ENCODE data around the gene NOC2L. TPM values are rescaled to one million over a fixed set of nuclear protein-coding genes. Genes with fewer than 3 reads are reported as not detected.
"Not testable (repeated sequence)": the region's sequence is repeated elsewhere in the genome, so short reads cannot be mapped to it uniquely, and the experiment has no call there.

The NOC2L gene
- total RNA-seq, 2 donors from 2014 or later: 72.7 to 90.0 TPM

DNA sequence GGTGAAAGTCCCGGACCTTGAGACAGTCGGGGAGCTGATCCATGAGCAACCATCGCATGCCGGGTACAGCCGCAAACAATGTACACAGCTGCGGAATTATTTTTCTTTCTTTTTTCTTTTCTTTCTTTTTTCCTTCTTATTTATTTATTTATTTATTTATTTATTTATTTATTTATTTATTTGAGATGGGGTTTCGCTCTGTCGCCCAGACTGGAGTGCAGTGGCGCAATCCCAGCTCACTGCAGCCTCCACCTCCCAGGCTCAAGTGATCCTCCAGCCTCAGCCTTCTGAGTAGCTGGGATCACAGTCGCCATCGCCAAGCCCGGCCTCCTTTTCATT lies 25.4 kb upstream of the NOC2L start:
- H3K27ac Mint-ChIP-seq: no peak overlapping the region
- H3K9me3 Mint-ChIP-seq: no peaks in the 10 kb centered on the region
- no peak overlapping the region for H3K4me3 Mint-ChIP-seq
- DNase-seq (no peak), ATAC-seq (replicated peaks in 1 of 2) (no peak)
- H3K36me3 Mint-ChIP-seq (ENCODE audit: insufficient read depth in 2 of 2): peaks cover 0 to 2% of the 10 kb centered on the region in 2 donors
- H3K4me1 Mint-ChIP-seq (ENCODE audit: low read depth): peaks cover 5% of the 10 kb centered on the region
- H3K27me3 Mint-ChIP-seq (ENCODE audit: low read depth): peaks cover 22% of the 10 kb centered on the region

DNA sequence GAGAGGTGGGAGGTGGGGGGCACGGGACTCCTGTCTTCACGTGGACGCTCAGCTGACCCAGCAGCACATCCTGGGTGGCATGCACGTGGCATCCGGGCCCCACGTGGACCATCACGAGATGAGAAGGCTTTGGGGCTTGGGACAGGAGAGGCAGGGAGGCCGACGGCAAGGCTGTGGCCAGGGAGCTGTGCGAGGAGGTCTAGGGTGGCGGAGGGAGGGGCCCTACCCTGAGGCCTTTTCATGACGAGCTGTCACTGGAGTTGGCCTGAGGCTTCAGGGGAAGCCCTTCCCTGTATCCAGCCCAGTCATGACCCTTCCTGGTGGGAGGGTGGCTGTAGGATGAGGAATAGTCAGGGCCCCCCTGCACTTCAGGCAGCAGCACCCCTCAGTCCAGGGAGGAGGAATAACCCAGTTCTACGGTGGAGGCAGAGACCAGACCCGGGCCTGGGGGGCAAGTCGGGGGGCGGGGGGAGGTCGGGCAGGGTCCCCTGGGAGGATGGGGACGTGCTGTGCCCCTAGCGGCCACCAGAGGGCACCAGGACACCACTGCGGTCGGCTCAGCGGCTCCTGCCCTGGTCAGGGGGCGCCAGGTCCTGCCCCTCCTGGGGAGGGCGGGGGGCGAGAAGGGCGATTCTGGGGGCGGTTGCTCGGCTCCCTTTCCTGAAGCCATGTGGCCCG lies 24.9 kb upstream of the NOC2L start:
- H3K4me3 Mint-ChIP-seq: no peak overlapping the region
- H3K27me3 Mint-ChIP-seq (ENCODE audit: low read depth): peaks cover 17% of the 10 kb centered on the region
- DNase-seq (peak; percentile 70 to 74), ATAC-seq (replicated peaks in 1 of 2) (peak; percentile 83 to 87)
- H3K9me3 Mint-ChIP-seq: no peaks in the 10 kb centered on the region
- H3K36me3 Mint-ChIP-seq (ENCODE audit: insufficient read depth in 2 of 2): no peaks in the 10 kb centered on the region
- H3K27ac Mint-ChIP-seq: no peak overlapping the region
- peaks cover under 1% of the 10 kb centered on the region for H3K4me1 Mint-ChIP-seq (ENCODE audit: low read depth)

DNA sequence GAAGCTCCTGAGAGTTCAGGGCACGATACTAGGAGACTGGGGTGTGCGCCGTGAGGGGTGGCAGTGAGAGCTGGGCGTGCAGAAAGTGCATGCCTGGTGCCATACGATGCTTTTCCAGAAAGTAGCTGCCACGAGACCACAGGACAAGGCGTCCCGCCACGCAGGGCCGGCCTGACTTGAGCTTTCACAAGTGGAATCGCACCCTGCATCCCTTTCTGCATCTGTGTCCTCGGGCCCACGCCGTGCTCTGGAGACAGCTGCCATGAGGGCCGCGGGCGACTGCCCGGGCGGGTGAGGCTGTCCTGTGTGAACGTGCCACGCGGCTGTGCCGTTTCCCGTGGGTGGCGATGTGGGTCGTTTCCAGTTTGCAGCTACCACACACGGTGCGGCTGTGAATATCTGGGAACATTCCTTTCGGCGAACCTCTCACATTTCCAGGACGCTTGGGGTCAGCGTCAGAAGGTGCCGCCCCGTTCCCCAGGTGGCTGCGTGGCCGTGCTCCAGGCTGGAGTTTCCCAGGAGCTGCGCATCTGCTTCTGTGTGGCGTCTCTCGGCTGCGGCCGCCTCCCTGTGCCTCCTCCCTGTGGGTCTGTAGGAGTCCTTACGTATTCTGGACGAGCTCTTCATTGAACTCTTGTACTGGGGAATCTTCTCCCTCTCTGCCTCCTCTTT lies 23.8 kb upstream of the NOC2L start:
- no peaks in the 10 kb centered on the region for H3K9me3 Mint-ChIP-seq
- no peaks in the 10 kb centered on the region for H3K36me3 Mint-ChIP-seq (ENCODE audit: insufficient read depth in 2 of 2)
- peaks cover 10% of the 10 kb centered on the region for H3K27me3 Mint-ChIP-seq (ENCODE audit: low read depth)
- no peak overlapping the region for H3K27ac Mint-ChIP-seq
- DNase-seq (no peak), ATAC-seq (replicated peaks in 1 of 2) (no peak)
- H3K4me1 Mint-ChIP-seq (ENCODE audit: low read depth): no peaks in the 10 kb centered on the region
- H3K4me3 Mint-ChIP-seq: no peak overlapping the region

DNA sequence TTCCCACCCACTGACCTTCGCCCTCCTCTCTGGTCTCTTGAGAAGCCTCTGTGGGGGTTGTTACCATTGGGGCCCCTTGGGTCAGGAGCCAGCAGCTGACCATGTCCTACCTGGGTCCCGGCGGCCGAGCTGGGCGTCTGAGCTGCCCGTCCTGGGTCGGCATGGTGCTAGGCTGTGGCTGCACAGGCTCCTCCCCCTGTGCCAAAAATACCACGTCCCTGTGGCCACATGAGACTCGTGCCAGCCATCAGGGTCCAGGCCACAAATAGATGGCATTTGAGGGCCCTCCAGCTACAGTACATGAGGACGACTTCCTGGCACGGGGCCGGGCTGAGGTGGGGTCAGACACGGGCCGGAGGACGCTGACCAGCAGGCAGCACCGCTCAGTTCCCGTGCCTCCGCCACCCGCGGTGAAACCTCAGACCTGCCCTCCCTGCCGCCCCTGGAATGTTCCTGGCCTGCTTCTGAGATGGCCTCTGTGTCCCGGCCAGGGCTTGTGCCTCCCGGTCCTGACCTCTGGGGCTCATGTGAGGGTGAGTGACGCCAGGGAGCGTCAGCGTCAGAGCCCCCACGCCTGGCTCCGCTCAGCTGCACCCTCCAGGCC lies 23.0 kb upstream of the NOC2L start, which contains the start of gene PERM1:
Gene PERM1, minus strand, starts transcription at position 139 of the 604 bp plus-strand sequence. CDS start 1,064 bp downstream, outside the sequence.
- Mint-ChIP-seq H3K27me3 (ENCODE audit: low read depth) (peaks cover 10% of the 10 kb centered on the region), H3K27ac (no peak within 1 kb of the TSS), H3K9me3 (no peaks in the 10 kb centered on the region), H3K4me1 (ENCODE audit: low read depth) (no peaks in the 10 kb centered on the region), H3K4me3 (no peak within 1 kb of the TSS), H3K36me3 (ENCODE audit: insufficient read depth in 2 of 2) (no peaks in the 10 kb centered on the region)
- no peak for ATAC-seq (replicated peaks in 1 of 2)
- DNase-seq: no peak

DNA sequence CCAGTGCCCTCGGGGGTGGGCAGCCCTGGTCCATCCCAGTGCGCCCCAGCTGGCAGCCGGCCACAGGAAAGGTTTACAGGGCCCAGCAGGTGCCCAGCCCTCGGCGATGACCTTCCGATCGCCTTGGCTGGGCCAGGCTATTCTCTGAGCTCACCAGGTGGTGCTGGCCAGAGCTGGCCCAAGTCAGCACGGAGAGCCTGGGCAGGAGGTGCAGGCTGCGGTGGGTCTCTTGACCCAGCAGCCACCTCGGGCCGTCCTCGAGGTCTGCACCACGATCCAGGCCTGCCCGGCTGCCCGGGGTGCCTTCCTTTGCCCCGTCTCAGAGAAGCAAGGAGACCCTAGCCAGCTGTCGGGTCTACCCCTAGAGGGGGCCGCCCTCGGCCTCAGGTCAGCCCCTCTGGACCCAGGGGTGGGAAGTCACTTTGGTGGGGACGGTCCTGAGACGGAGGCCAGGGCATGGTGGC lies 22.5 kb upstream of the NOC2L start:
- H3K9me3 Mint-ChIP-seq: no peaks in the 10 kb centered on the region

DNA sequence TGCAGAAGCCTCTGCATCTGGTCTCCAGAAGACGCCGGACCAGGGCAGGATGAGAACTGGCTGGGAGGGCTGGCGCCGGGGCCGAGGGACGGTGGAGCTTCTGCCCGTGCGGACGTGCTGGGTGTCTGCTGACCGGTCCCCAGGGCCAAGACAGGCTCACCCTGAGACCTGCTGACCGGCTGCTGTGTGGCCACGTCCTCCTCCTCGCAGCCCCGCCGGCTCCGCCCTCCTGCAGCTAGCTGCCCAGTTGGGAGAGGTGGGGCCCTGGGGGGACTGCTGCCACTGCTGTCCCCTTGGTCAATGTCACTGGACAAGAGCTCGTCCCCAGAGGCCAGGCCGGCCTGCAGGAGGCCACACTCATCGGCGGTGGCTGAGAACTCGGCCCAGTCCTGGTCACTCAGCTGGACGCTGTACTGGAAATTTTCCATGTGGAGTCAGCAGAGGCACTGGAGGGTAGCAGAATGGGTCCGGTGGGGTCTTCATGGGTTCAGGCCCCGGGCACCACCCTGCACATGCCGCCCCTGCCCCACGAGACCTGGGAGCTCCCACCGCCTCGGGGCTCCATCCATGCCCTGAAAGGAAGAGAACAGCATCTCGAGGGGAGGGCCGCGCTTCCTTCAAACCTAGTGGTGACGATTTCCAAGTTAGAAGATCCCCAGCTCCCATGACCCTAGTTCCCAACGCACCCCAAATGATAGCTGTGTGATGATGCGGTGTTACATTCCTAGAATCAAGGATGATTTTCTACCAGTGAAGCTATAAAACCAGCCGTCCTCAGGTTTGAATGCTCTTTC lies 21.7 kb upstream of the NOC2L start:
- H3K4me1 Mint-ChIP-seq (ENCODE audit: low read depth): no peaks in the 10 kb centered on the region
- DNase-seq: no peak
- peaks cover 12% of the 10 kb centered on the region for H3K27me3 Mint-ChIP-seq (ENCODE audit: low read depth)
- H3K27ac Mint-ChIP-seq: no peak overlapping the region
- no peaks in the 10 kb centered on the region for H3K36me3 Mint-ChIP-seq (ENCODE audit: insufficient read depth in 2 of 2)
- ATAC-seq (replicated peaks in 1 of 2): no peak
- no peaks in the 10 kb centered on the region for H3K9me3 Mint-ChIP-seq
- H3K4me3 Mint-ChIP-seq: no peak overlapping the region

More for the DNA sequence above, 22.5 kb upstream of the NOC2L start:
- Mint-ChIP-seq H3K36me3 (ENCODE audit: insufficient read depth in 2 of 2) (no peaks in the 10 kb centered on the region), H3K4me1 (ENCODE audit: low read depth) (no peaks in the 10 kb centered on the region), H3K4me3 (no peak overlapping the region), H3K27ac (no peak overlapping the region), H3K27me3 (ENCODE audit: low read depth) (peaks cover 10% of the 10 kb centered on the region)
- DNase-seq: no peak
- ATAC-seq (replicated peaks in 1 of 2): no peak

DNA sequence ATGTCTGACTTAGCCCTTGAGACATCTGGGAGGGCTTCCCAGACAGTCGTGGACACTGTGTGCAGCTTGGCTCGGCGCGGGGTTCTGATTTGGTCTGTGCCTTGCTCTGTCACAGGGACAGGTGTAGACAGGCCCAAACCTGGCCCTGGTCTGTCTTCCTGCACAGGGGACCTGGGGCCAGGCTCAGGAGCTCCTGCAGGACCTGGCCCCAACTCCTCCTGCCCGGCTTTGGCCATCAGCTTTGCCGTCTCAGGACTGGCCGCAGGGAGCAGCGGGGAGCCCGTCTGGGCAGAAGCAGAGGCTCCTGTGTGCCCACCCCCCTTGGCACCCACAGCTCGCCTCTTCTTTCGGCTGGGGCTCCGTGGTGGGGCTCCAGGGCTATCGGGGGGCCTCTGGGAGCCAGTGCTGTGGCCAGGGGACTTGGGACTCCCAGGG lies 21.1 kb upstream of the NOC2L start:
- Mint-ChIP-seq H3K4me3 (no peak overlapping the region), H3K36me3 (ENCODE audit: insufficient read depth in 2 of 2) (no peaks in the 10 kb centered on the region), H3K27ac (no peak overlapping the region), H3K9me3 (no peaks in the 10 kb centered on the region), H3K27me3 (ENCODE audit: low read depth) (peaks cover 18% of the 10 kb centered on the region), H3K4me1 (ENCODE audit: low read depth) (no peaks in the 10 kb centered on the region)
- no peak for DNase-seq
- no peak for ATAC-seq (replicated peaks in 1 of 2)

DNA sequence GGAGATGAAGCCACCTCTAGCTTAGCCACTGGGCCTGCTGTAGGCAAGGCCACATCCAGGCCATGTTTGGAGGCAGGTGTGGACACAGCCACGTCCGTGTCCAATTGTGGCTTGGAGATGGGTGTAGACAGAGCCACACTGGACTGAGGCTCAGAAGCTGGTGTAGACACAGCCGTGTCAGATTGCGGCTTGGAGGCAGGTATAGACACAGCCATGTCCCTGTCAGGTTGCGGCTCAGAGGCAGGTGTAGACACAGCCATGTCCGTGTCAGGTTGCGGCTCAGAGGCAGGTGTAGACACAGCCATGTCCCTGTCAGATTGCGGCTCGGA lies 20.7 kb upstream of the NOC2L start:
- H3K9me3 Mint-ChIP-seq: no peaks in the 10 kb centered on the region
- DNase-seq: no peak
- H3K27me3 Mint-ChIP-seq (ENCODE audit: low read depth): peaks cover 23% of the 10 kb centered on the region

DNA sequence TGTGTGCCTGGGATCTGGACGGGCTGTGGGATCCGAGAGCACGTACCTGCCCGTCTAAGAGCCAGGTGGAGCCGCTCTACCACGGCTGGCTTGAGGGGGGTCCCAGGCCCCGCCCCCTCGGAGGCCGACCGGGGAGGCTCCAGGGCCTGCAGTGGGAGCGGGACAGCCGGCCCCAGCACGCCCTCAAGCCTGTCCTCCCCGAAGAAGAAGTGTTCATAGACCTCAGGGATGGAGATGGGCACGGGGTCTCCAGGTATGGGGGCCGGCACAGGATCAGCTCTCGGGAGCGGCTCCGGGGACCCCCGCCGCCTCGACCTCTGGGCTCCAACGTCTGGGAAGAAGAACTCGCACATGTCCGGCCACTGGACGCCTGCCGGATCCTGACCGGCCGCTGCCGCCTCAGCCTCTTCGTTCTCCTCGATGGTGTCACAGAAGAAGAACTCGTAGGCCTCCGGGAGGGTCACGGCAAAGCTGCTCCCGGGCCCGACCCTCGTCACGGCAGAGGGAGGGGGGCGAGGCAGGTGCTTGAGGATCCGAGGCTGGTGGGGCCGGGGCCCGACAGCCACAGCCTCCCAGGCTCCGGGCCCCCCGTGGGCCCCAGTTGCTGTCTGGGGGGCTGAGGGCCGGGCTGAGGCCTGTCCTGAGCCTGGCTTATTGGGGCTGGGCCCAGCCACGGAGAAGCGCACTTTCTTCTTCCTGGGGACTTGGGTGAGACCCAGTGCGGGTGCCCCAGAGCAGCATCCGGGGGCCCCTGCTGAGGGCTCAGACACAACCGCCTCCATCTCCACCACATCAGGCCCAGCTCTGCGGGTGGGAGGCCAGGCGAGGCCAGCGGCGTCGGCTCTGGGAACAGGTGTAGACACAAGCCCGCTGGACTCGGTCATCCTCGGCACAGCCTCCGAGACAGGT lies 20.0 kb upstream of the NOC2L start:
- H3K9me3 Mint-ChIP-seq: no peaks in the 10 kb centered on the region
- no peak overlapping the region for H3K27ac Mint-ChIP-seq
- no peak for DNase-seq
- H3K4me3 Mint-ChIP-seq: no peak overlapping the region
- no peak for ATAC-seq (replicated peaks in 1 of 2)
- no peaks in the 10 kb centered on the region for H3K36me3 Mint-ChIP-seq (ENCODE audit: insufficient read depth in 2 of 2)
- no peaks in the 10 kb centered on the region for H3K4me1 Mint-ChIP-seq (ENCODE audit: low read depth)
- peaks cover 24% of the 10 kb centered on the region for H3K27me3 Mint-ChIP-seq (ENCODE audit: low read depth)

More for the DNA sequence above, 20.7 kb upstream of the NOC2L start:
- H3K4me1 Mint-ChIP-seq (ENCODE audit: low read depth): no peaks in the 10 kb centered on the region
- no peak overlapping the region for H3K27ac Mint-ChIP-seq
- ATAC-seq (replicated peaks in 1 of 2): no peak
- H3K4me3 Mint-ChIP-seq: no peak overlapping the region
- H3K36me3 Mint-ChIP-seq (ENCODE audit: insufficient read depth in 2 of 2): no peaks in the 10 kb centered on the region

DNA sequence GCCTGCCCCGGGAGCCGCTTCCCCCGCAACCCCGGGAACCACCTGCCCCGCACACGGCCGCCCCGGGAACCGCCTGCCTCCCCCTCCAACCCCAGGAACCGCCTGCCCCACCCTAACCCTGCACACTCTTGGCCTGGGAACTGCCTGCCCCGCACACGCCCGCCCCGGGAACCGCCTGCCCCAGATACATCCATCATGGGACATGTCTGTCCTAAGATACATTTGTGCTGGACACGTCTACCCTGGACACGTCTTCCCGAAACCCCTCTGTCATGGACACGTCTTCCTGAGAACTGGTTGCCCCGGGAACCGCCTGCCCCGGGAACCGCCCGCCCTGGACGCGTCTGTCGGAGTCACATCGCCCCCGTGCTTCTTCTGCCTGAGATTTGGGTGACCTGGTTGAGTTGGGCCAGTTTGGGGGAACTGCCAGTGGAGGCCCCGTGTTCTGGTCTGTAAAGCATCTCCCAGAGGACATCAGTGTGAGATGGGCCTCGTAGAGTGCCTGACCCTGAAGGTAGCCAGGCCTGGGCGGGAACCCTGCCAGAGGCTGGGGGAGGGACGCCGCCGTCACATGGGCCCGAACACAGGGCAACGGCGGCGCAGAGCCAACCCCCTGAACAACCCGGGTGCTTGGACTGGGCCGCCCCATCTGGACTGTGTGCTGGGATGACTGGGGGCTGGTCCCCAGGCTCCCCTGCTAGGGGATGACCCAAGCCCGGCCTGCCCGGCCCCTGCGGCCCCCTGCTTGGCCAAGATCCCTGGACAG lies 19.2 kb upstream of the NOC2L start:
- DNase-seq: no peak
- Mint-ChIP-seq H3K27ac (no peak overlapping the region), H3K27me3 (ENCODE audit: low read depth) (peaks cover 17% of the 10 kb centered on the region)

DNA sequence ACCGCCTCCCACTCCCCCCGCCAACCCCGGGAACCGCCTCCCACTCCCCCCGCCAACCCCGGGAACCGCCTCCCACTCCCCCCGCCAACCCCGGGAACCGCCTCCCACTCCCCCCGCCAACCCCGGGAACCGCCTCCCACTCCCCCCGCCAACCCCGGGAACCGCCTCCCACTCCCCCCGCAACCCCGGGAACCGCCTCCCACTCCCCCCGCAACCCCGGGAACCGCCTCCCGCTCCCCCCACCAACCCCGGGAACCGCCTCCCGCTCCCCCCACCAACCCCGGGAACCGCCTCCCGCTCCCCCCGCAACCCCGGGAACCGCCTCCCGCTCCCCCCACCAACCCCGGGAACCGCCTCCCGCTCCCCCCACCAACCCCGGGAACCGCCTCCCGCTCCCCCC lies 17.7 kb upstream of the NOC2L start:
- DNase-seq; ATAC-seq (replicated peaks in 1 of 2); H3K27ac Mint-ChIP-seq; H3K4me3 Mint-ChIP-seq; H3K9me3 Mint-ChIP-seq; H3K4me1 Mint-ChIP-seq (ENCODE audit: low read depth); H3K36me3 Mint-ChIP-seq (ENCODE audit: insufficient read depth in 2 of 2): not testable (repeated sequence)
- peaks cover 14% of the 10 kb centered on the region for H3K27me3 Mint-ChIP-seq (ENCODE audit: low read depth)

More for the DNA sequence above, 19.2 kb upstream of the NOC2L start:
- H3K4me1 Mint-ChIP-seq (ENCODE audit: low read depth): no peaks in the 10 kb centered on the region
- H3K4me3 Mint-ChIP-seq: peak overlapping the region in 1 of 2 donors; percentile 60
- H3K9me3 Mint-ChIP-seq: no peaks in the 10 kb centered on the region
- ATAC-seq (replicated peaks in 1 of 2): no peak
- no peaks in the 10 kb centered on the region for H3K36me3 Mint-ChIP-seq (ENCODE audit: insufficient read depth in 2 of 2)
